NCI-H2196 (cell line): ENCODE results near the gene PRRC2C.

Source experiments
- DNase-seq: peaks from one replicate; lab custom pipeline; 2025; ENCODE audit not compliant: unreplicated experiment; lab: John Stamatoyannopoulos, UW

The PRRC2C gene

GRCh38 chr1:171627020-171627419 lies 141.7 kb downstream of the PRRC2C start:
- no peak for DNase-seq

- no peak for DNase-seq
Measured at GRCh38 chr1:171628225-171628624, 142.9 kb downstream of the PRRC2C start.

DNA sequence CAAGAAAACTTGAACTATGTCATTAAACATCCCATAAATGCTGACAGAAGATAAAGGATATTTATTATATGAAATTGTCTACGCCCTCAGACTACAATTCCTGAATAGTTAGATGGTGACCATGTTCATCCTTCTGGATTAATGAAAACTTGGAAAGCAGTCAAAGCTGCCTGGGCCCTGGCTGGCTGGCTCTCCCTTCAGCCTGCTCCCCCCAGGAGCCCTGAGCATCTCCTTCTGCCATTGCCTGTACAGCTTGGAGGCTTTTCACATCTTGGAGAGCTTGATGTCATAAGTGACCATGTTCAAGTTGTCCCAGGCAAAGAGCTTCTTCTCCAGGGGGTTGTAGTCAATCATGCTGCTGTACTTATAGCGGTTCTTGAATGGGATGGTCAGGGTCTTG lies 150.3 kb downstream of the PRRC2C start:
- no peak for DNase-seq

DNA sequence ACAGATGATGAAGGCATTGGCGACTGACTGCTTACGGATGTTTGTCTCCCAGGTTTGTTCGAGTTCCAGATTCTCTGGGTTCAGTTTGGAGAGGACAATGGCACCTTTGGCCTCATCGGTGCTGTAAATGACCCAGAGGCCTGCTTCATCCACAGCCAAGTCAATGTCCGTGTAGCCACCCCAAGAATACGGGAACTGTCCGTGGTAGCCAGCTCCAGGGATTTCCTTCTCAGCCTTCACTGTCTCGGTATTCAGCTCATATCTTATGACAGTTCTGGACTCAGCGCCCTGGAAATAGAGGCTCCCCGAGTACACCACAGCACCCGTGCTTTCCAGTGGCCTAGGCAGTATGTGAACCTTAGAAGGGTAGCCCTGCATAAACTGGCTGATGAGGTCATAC lies 150.8 kb downstream of the PRRC2C start:
- DNase-seq = no peak

- no peak for DNase-seq
Measured at GRCh38 chr1:171637928-171638576, 152.7 kb downstream of the PRRC2C start.

- no peak for DNase-seq
Measured at GRCh38 chr1:171640225-171640624, 154.9 kb downstream of the PRRC2C start.

DNA sequence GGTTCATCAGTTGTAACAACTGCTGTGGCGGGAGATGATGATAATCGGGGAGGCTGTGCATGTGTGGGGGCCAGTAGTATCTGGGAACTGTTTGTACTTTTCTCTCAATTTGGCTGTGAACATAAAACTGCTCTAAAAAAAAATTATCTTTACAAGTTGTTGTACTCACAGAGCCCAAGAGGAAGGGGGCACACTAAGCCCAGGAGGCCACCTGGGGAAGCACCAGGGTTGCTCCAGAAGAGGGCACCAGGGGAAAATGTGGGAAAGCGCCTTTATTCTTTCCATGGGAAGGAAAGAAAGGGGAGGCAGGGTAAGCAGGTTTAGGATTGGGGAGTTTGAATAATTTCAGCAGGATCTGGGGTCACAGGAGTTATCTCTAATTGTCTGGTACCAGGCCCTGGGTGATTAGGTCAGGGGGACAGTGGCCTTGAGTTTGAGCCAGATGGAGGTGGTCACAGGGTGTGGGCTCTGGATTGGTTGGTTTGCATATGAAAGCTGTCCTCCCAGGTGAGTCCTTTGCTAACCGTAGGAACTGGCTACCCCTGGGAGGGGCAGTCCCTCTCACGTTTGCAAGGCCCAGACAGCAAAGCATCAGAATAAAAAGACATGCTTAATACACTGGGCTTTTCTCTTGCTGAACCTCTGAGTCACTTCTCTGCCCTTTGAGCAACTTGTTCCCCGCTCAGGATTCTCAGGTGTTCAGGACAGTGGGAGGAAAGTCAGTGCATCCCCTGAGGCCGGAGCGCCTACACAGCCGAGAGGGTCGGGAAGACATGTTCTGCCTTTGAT lies 155.9 kb downstream of the PRRC2C start:
- DNase-seq = no peak

DNA sequence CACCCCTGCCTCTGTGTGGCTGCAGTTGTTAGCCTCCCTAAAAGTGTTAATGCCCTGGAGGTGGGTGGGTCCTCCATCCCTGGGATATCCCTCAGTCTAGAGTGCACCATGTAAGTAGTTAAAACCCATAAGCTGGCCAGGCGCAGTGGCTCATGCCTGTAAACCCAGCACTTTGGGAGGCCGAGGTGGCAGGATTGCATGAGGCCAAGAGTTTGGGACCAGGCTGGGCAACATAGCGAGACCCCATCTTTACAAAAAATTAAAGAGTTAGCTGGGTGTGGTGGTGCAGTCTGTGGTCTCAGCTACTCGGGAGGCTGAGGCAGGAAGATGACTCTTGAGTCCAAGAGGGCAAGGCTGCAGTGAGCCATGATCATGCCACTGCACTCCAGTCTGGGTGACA lies 156.9 kb downstream of the PRRC2C start:
- no peak for DNase-seq
